Adrenal gland (tissue), 5 donors: ENCODE data around the gene SPATA16.

ENCODE experiments used
- POLR2A ChIP-seq, 2 donors: fragments of 450-650 bp; IDR thresholded peaks; one replicate each; pipeline ENCODE4 v1.6.1; 2017; ENCODE audit warnings: antibody characterized with exemption in 2 of 2, mild to moderate bottlenecking in 2 of 2, moderate library complexity in 1 of 2
- TF ChIP-seq, protein P1 (sequence below), 6 experiments: fragments of 450-650 bp in 4 of 6; fragments of 200-600 bp in 2 of 6; sonication (generic) in 1 of 6; IDR thresholded peaks; 1 replicate in 5 of 6; 2 replicates in 1 of 6; pipeline versions ENCODE4 v1.5.1 to v1.8.0; 2016 to 2021; ENCODE audit warnings: antibody characterized with exemption in 6 of 6, mild to moderate bottlenecking in 2 of 6, moderate library complexity in 1 of 6
- donor health status: DM: no; HTN: no; CAD: no.

DNA sequence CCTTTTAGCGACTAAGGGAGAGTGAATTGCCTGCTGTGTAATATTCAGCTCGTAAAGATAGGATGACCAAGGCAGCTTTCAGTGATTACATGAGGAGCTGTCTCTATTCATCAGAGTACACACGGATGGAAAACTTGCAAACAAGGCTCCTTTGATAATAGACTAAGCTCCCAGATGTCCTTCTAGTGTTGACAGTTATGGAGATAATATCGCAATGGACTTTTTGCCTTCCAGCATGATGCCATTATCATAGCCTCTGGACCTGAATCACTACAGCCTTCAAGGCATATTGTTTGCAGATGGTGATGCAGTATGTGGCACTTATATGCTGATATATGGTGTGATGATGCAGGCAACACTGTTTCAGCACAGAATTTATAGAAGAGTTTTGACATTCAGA lies 296.6 kb downstream of the SPATA16 start:
- TF ChIP-seq, protein P1, sequence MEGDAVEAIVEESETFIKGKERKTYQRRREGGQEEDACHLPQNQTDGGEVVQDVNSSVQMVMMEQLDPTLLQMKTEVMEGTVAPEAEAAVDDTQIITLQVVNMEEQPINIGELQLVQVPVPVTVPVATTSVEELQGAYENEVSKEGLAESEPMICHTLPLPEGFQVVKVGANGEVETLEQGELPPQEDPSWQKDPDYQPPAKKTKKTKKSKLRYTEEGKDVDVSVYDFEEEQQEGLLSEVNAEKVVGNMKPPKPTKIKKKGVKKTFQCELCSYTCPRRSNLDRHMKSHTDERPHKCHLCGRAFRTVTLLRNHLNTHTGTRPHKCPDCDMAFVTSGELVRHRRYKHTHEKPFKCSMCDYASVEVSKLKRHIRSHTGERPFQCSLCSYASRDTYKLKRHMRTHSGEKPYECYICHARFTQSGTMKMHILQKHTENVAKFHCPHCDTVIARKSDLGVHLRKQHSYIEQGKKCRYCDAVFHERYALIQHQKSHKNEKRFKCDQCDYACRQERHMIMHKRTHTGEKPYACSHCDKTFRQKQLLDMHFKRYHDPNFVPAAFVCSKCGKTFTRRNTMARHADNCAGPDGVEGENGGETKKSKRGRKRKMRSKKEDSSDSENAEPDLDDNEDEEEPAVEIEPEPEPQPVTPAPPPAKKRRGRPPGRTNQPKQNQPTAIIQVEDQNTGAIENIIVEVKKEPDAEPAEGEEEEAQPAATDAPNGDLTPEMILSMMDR (IDR thresholded peaks at IDR 0.05): no peak
- TF ChIP-seq POLR2A (IDR thresholded peaks at IDR 0.05): no peak
